GM23248 (cell line): ENCODE results near the gene FGD2.

Experiments used
- EZH2 ChIP-seq: fragments of 200-600 bp; sonication (generic); IDR thresholded peaks from 2 replicates; pipeline ENCODE4 v1.6.1; 2018; ENCODE audit warnings: antibody characterized with exemption, mild to moderate bottlenecking; ENCODE audit not compliant: insufficient read depth, poor library complexity, severe bottlenecking
- EZH2phosphoT487 ChIP-seq: fragments of 200-600 bp; sonication (generic); IDR thresholded peaks from 2 replicates; pipeline ENCODE4 v1.6.1; 2018; ENCODE audit warnings: antibody characterized with exemption, moderate library complexity, mild to moderate bottlenecking, low read depth; ENCODE audit not compliant: insufficient read depth

DNA sequence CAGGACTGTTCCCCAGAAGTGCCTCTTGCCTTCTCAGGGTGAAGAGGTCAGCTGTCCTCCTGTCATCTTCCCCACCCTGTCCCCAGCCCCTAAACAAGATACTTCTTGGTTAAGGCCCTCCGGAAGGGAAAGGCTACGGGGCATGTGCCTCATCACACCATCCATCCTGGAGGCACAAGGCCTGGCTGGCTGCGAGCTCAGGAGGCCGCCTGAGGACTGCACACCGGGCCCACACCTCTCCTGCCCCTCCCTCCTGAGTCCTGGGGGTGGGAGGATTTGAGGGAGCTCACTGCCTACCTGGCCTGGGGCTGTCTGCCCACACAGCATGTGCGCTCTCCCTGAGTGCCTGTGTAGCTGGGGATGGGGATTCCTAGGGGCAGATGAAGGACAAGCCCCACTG, 41.1 kb upstream of the FGD2 start:
- TF ChIP-seq EZH2 (no peak), EZH2phosphoT487 (no peak)
